B cell (primary cell): ENCODE measurements around the gene MICA. TPM values are rescaled to one million over a fixed set of nuclear protein-coding genes. Genes with fewer than 3 reads are reported as not detected.

Source experiments
- ATAC-seq: fragments of 200-7000 bp; cut with Tn5 transposase; one replicate; pipeline ENCODE4 v1.10.0; 2021; ENCODE audit warnings: low read depth, mild to moderate bottlenecking, moderate number of reproducible peaks, moderate library complexity
- CTCF ChIA-PET: fragments of 350-600 bp; sonication (Branson Sonifier 250); formaldehyde crosslinking; loops from one replicate; lab custom pipeline; 2021; ENCODE audit warnings: antibody characterized with exemption, inconsistent platforms; lab: Charles Lee
- POLR2A ChIA-PET: fragments of 350-600 bp; sonication (Branson Sonifier 250); formaldehyde crosslinking; loops from one replicate; lab custom pipeline; 2021; ENCODE audit warnings: antibody characterized with exemption; lab: Charles Lee
- DNase-seq: peaks from one replicate; pipeline ENCODE4 v3.0.0; 2013
- H2AFZ ChIP-seq: 2 replicates; pipeline ENCODE4 v1.6.1; 2012; ENCODE audit warnings: mild to moderate bottlenecking, low read depth, low read length; ENCODE audit not compliant: insufficient read depth, poor library complexity, severe bottlenecking
- H3K27ac ChIP-seq, 2 donors: 1 replicate in 1 of 2; 2 replicates in 1 of 2; pipeline ENCODE4 v1.5.1; 2012 to 2013; ENCODE audit warnings: low read length in 2 of 2, mild to moderate bottlenecking in 2 of 2, moderate library complexity in 1 of 2
- H3K27me3 ChIP-seq, 4 experiments: fragments of 200-600 bp in 1 of 4; sonication (generic) in 1 of 4; replicated peaks in 1 of 4; 1 replicate in 2 of 4; 2 replicates in 2 of 4; pipeline versions ENCODE4 v1.6.1 to v1.7.0; 2013 to 2016; ENCODE audit warnings: low read length in 3 of 4, mild to moderate bottlenecking in 2 of 4, mixed read lengths in 1 of 4, moderate library complexity in 1 of 4; ENCODE audit not compliant: insufficient read depth in 4 of 4, control insufficient read depth in 3 of 4; ENCODE audit errors: control extremely low read depth in 1 of 4
- H3K36me3 ChIP-seq, 2 experiments: replicated peaks in 1 of 2; 1 replicate in 1 of 2; 2 replicates in 1 of 2; pipeline versions ENCODE4 v1.6.1 to v1.7.1; 2013; ENCODE audit warnings: low read length in 1 of 2; ENCODE audit not compliant: insufficient read depth in 2 of 2, control insufficient read depth in 1 of 2; ENCODE audit errors: control extremely low read depth in 1 of 2, extremely low read depth in 1 of 2
- H3K4me1 ChIP-seq, 2 donors: fragments of 200-600 bp in 1 of 2; sonication (generic) in 1 of 2; 1 replicate in 1 of 2; 2 replicates in 1 of 2; pipeline versions ENCODE4 v1.5.1 to v1.6.1; 2013 to 2017; ENCODE audit warnings: low read length in 2 of 2; ENCODE audit not compliant: control insufficient read depth in 2 of 2, insufficient read depth in 2 of 2
- H3K4me2 ChIP-seq: replicated peaks from 2 replicates; pipeline ENCODE3; 2012; ENCODE audit warnings: mild to moderate bottlenecking, low read depth, low read length; ENCODE audit not compliant: poor library complexity, severe bottlenecking
- H3K4me3 ChIP-seq, 5 experiments: fragments of 200-600 bp in 1 of 5; sonication (generic) in 1 of 5; 1 replicate in 3 of 5; 2 replicates in 2 of 5; pipeline versions ENCODE4 v1.5.1 to v1.7.0; 2011 to 2016; ENCODE audit warnings: low read length in 4 of 5, mild to moderate bottlenecking in 4 of 5, low read depth in 2 of 5, control low read depth in 1 of 5, moderate library complexity in 1 of 5; ENCODE audit not compliant: insufficient read depth in 1 of 5; ENCODE audit errors: control extremely low read depth in 1 of 5, extremely low read depth in 1 of 5
- H3K79me2 ChIP-seq: fragments of 200-600 bp; sonication (generic); one replicate; pipeline ENCODE4 v1.6.0; 2016; ENCODE audit warnings: low read length; ENCODE audit not compliant: control insufficient read depth, insufficient read depth
- H3K9ac ChIP-seq: fragments of 200-600 bp; sonication (generic); 2 replicates; pipeline ENCODE4 v1.6.1; 2017; ENCODE audit warnings: mild to moderate bottlenecking, low read length, moderate library complexity
- H3K9me3 ChIP-seq, 3 donors: one replicate each; pipeline versions ENCODE4 v1.6.1 to v1.7.1; 2013; ENCODE audit warnings: low read length in 2 of 3; ENCODE audit not compliant: control insufficient read depth in 2 of 3, insufficient read depth in 1 of 3; ENCODE audit errors: control extremely low read depth in 1 of 3
- H4K20me1 ChIP-seq: 2 replicates; pipeline ENCODE4 v1.6.0; 2012; ENCODE audit warnings: mild to moderate bottlenecking, low read length; ENCODE audit not compliant: insufficient read depth, control insufficient read depth, poor library complexity, severe bottlenecking
- H3K27ac Mint-ChIP-seq: one replicate; pipeline ENCODE4 v1.8.0; 2021; ENCODE audit warnings: mixed read lengths
- H3K27me3 Mint-ChIP-seq: one replicate; pipeline ENCODE4 v1.8.0; 2021; ENCODE audit warnings: mixed read lengths
- H3K4me1 Mint-ChIP-seq: one replicate; pipeline ENCODE4 v1.8.0; 2021; ENCODE audit warnings: mixed read lengths
- H3K4me3 Mint-ChIP-seq: one replicate; pipeline ENCODE4 v1.8.0; 2021; ENCODE audit warnings: mixed read lengths
- H3K9me3 Mint-ChIP-seq: one replicate; pipeline ENCODE4 v1.8.0; 2022; ENCODE audit warnings: mixed read lengths; ENCODE audit not compliant: insufficient read depth
- EZH2 ChIP-seq: IDR thresholded peaks from 2 replicates; pipeline ENCODE4 v1.6.1; 2012; ENCODE audit warnings: borderline replicate concordance, low read depth, mild to moderate bottlenecking, moderate library complexity, low read length; ENCODE audit not compliant: insufficient read depth, poor library complexity, severe bottlenecking
- WGBS: methylation state at CpG from one replicate; pipeline ENCODE4 v1.1.5; 2013; ENCODE audit warnings: missing lambda C conversion rate; ENCODE audit not compliant: insufficient coverage; 5-methylcytosine and 5-hydroxymethylcytosine counted together
- intact Hi-C: fragments of 100-400 bp; cut with micrococcal nuclease; formaldehyde crosslinking; loops from one replicate; pipeline ENCODE4 v1.10.0; 2022
- polyA plus RNA-seq: library from polyadenylated mRNA; depleted of rRNA; stranded (reverse); fragments of >200 nt; gene quantifications from 2 replicates; pipeline ENCODE4 v1.2.3, GENCODE V29; 2012
- total RNA-seq, 2 donors: library from RNA; stranded (reverse); fragments of 120-200 nt in 1 of 2; gene quantifications; 1 replicate in 1 of 2; 2 replicates in 1 of 2; pipeline versions ENCODE4 v1.2.3 to v1.2.4, GENCODE V29; 2013 to 2022
- TF ChIP-seq, protein P1 (sequence below): fragments of 200-600 bp; IDR thresholded peaks from one replicate; pipeline ENCODE4 v1.8.0; 2022; ENCODE audit warnings: antibody characterized with exemption, mild to moderate bottlenecking

The MICA gene
- total and polyA plus RNA-seq, 2 donors (not counting 1 experiment from before 2014, with no cell fraction given): 13.9 to 28.5 TPM

GRCh38 chr6:31414771-31415265 lies 11.4 kb downstream of the MICA start:
- 55% methylated on average over 4 of the region's 6 CpGs for WGBS
- Histone ChIP-seq H3K36me3 (peaks cover 4 to 38% of the 10 kb centered on the region in 2 experiments), H3K27ac (no peak overlapping the region), H2AFZ (no peak overlapping the region), H4K20me1 (peaks cover 34% of the 10 kb centered on the region), H3K79me2 (peaks cover 21% of the 10 kb centered on the region), H3K4me2 (no peak overlapping the region), H3K9me3 (peaks cover 0 to 12% (median 4%) of the 10 kb centered on the region in 3 donors), H3K27me3 (no peaks in the 10 kb centered on the region), H3K4me3 (no peak overlapping the region), H3K9ac (no peak overlapping the region), H3K4me1 (no peaks in the 10 kb centered on the region)
- ChIA-PET POLR2A (no interaction called here), CTCF (interaction anchor here (0.7 to 0.8 kb wide), 3 partner anchors 43 to 961 kb away, joined by 3 read pairs; no protein-coding TSS in a partner anchor)
- Mint-ChIP-seq H3K4me3 (no peak overlapping the region), H3K9me3 (no peaks in the 10 kb centered on the region), H3K4me1 (peaks cover 7% of the 10 kb centered on the region), H3K27me3 (no peaks in the 10 kb centered on the region), H3K27ac (no peak overlapping the region)
- ATAC-seq: no peak
- TF ChIP-seq EZH2: no peak
- TF ChIP-seq, protein P1, sequence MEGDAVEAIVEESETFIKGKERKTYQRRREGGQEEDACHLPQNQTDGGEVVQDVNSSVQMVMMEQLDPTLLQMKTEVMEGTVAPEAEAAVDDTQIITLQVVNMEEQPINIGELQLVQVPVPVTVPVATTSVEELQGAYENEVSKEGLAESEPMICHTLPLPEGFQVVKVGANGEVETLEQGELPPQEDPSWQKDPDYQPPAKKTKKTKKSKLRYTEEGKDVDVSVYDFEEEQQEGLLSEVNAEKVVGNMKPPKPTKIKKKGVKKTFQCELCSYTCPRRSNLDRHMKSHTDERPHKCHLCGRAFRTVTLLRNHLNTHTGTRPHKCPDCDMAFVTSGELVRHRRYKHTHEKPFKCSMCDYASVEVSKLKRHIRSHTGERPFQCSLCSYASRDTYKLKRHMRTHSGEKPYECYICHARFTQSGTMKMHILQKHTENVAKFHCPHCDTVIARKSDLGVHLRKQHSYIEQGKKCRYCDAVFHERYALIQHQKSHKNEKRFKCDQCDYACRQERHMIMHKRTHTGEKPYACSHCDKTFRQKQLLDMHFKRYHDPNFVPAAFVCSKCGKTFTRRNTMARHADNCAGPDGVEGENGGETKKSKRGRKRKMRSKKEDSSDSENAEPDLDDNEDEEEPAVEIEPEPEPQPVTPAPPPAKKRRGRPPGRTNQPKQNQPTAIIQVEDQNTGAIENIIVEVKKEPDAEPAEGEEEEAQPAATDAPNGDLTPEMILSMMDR: no peak
- intact Hi-C loops: no loop called here
- no peak for DNase-seq

- H3K4me3 ChIP-seq: no peak overlapping the region
- no peaks in the 10 kb centered on the region for H3K27me3 Mint-ChIP-seq
- no peak for TF ChIP-seq EZH2
- TF ChIP-seq, protein P1: no peak
- H3K9me3 ChIP-seq: peaks cover 0 to 12% (median 4%) of the 10 kb centered on the region in 3 donors
- peaks cover 4% of the 10 kb centered on the region for H3K79me2 ChIP-seq
- ChIA-PET CTCF (interaction anchor here (0.6 to 1.3 kb wide), 2 partner anchors 26 to 830 kb away, joined by 3 to 6 read pairs; no protein-coding TSS in a partner anchor), POLR2A (no interaction called here)
- H4K20me1 ChIP-seq: peaks cover 17% of the 10 kb centered on the region
- H3K27ac Mint-ChIP-seq: no peak overlapping the region
- no peak overlapping the region for H3K9ac ChIP-seq
- no peaks in the 10 kb centered on the region for H3K27me3 ChIP-seq
- no peaks in the 10 kb centered on the region for H3K9me3 Mint-ChIP-seq
- peaks cover 2 to 32% of the 10 kb centered on the region in 2 experiments for H3K36me3 ChIP-seq
- 95% methylated on average over 4 of the region's 5 CpGs for WGBS
- no peak overlapping the region for H3K27ac ChIP-seq
- H3K4me1 Mint-ChIP-seq: peaks cover 3% of the 10 kb centered on the region
- DNase-seq (no peak), ATAC-seq (no peak)
- H3K4me3 Mint-ChIP-seq: no peak overlapping the region
- no peaks in the 10 kb centered on the region for H3K4me1 ChIP-seq
- intact Hi-C loops: no loop called here
- H3K4me2 ChIP-seq: no peak overlapping the region
- no peak overlapping the region for H2AFZ ChIP-seq
Measured at GRCh38 chr6:31416394-31417014, 13.1 kb downstream of the MICA start.
